H1 (cell line): ENCODE data around the gene NFKB1. TPM values are rescaled to one million over a fixed set of nuclear protein-coding genes. Genes with fewer than 3 reads are reported as not detected.

ENCODE experiments used
- CTCF ChIA-PET: fragments of 300-600 bp; sonication (Branson Sonifier 250); formaldehyde crosslinking; loops from one replicate; lab custom pipeline; 2021; ENCODE audit not compliant: partially characterized antibody; lab: Charles Lee
- POLR2A ChIA-PET: fragments of 300-600 bp; sonication (Branson Sonifier 250); formaldehyde crosslinking; loops from one replicate; lab custom pipeline; 2021; ENCODE audit warnings: inconsistent platforms; ENCODE audit not compliant: partially characterized antibody; lab: Charles Lee
- DNase-seq, 2 experiments: peaks; one replicate each; pipeline versions ENCODE4 v3.0.0 to v3.0.0-alpha.2; 2010 to 2022; ENCODE audit warnings: low spot score in 2 of 2, low read depth in 1 of 2, mixed read lengths in 1 of 2
- FAIRE-seq: peaks from 2 replicates; lab custom pipeline; 2011; peaks lifted over from hg19 to GRCh38; lab: Jason Lieb, UNC
- H2AFZ ChIP-seq: 2 replicates; pipeline ENCODE4 v1.8.1; 2012; ENCODE audit warnings: low read length, inconsistent platforms
- H2AK5ac ChIP-seq: 2 replicates; pipeline ENCODE4 v1.6.1; 2013; ENCODE audit warnings: low read depth, low read length
- H2BK120ac ChIP-seq: replicated peaks from 2 replicates; pipeline ENCODE3; 2013; ENCODE audit warnings: low read depth, low read length, inconsistent platforms
- H2BK12ac ChIP-seq: 2 replicates; pipeline ENCODE4 v1.6.1; 2013; ENCODE audit warnings: low read depth, low read length
- H2BK15ac ChIP-seq: 2 replicates; pipeline ENCODE4 v1.6.1; 2013; ENCODE audit warnings: low read length
- H2BK20ac ChIP-seq: 2 replicates; pipeline ENCODE4 v1.6.1; 2013; ENCODE audit warnings: low read length
- H2BK5ac ChIP-seq: 2 replicates; pipeline ENCODE4 v1.6.1; 2013; ENCODE audit warnings: low read depth, low read length
- H3K14ac ChIP-seq: 2 replicates; pipeline ENCODE4 v1.6.1; 2013; ENCODE audit warnings: inconsistent platforms; ENCODE audit not compliant: insufficient read length
- H3K18ac ChIP-seq: 2 replicates; pipeline ENCODE4 v1.6.1; 2013; ENCODE audit warnings: low read length; ENCODE audit errors: extremely low read depth
- H3K23ac ChIP-seq: 2 replicates; pipeline ENCODE4 v1.6.1; 2013; ENCODE audit warnings: inconsistent platforms; ENCODE audit not compliant: insufficient read length
- H3K23me2 ChIP-seq: 2 replicates; pipeline ENCODE4 v1.6.1; 2013; ENCODE audit warnings: low read depth, low read length
- H3K27ac ChIP-seq: 2 replicates; pipeline ENCODE4 v1.6.1; 2011; ENCODE audit warnings: low read depth, low read length, inconsistent platforms
- H3K27me3 ChIP-seq, 4 experiments: replicated peaks in 1 of 4; 1 replicate in 1 of 4; 2 replicates in 3 of 4; pipeline versions ENCODE4 v1.6.1 to v1.8.1; 2011 to 2013; ENCODE audit warnings: low read length in 3 of 4, mild to moderate bottlenecking in 3 of 4, inconsistent platforms in 2 of 4, mixed read lengths in 2 of 4, moderate library complexity in 1 of 4; ENCODE audit not compliant: control insufficient read depth in 3 of 4, insufficient read depth in 3 of 4; ENCODE audit errors: extremely low read depth in 1 of 4
- H3K36me3 ChIP-seq, 4 experiments: 2 replicates each; pipeline versions ENCODE4 v1.6.1 to v1.8.1; 2011 to 2013; ENCODE audit warnings: mild to moderate bottlenecking in 4 of 4, low read length in 3 of 4, moderate library complexity in 2 of 4, control low read depth in 1 of 4, inconsistent platforms in 1 of 4; ENCODE audit not compliant: insufficient read depth in 4 of 4, control insufficient read depth in 2 of 4
- H3K4ac ChIP-seq: replicated peaks from 2 replicates; pipeline ENCODE3; 2013; ENCODE audit warnings: low read length, low read depth, mixed read lengths, inconsistent platforms; ENCODE audit not compliant: insufficient read length
- H3K4me1 ChIP-seq, 4 experiments: replicated peaks in 1 of 4; 1 replicate in 1 of 4; 2 replicates in 3 of 4; pipeline versions ENCODE4 v1.6.1 to v1.8.1; 2011 to 2013; ENCODE audit warnings: low read length in 3 of 4, inconsistent platforms in 2 of 4, mixed read lengths in 1 of 4; ENCODE audit not compliant: insufficient read depth in 4 of 4, control insufficient read depth in 3 of 4
- H3K4me2 ChIP-seq, 2 experiments: 2 replicates each; pipeline versions ENCODE4 v1.6.1 to v1.8.1; 2011 to 2013; ENCODE audit warnings: low read depth in 2 of 2, low read length in 2 of 2, control low read depth in 1 of 2, inconsistent platforms in 1 of 2, mild to moderate bottlenecking in 1 of 2; ENCODE audit not compliant: insufficient read depth in 1 of 2
- H3K4me3 ChIP-seq, 4 experiments: fragments of 200-600, 300-600 bp in 1 of 4; sonication (generic), shearing (Covaris generic), sonication (Bioruptor Twin) in 1 of 4; 2 replicates each; pipeline versions ENCODE4 v1.5.1 to v1.8.1; 2011 to 2016; ENCODE audit warnings: low read length in 4 of 4, low read depth in 3 of 4, control low read depth in 2 of 4, inconsistent platforms in 2 of 4, mild to moderate bottlenecking in 2 of 4, mixed read lengths in 1 of 4, moderate library complexity in 1 of 4; ENCODE audit not compliant: insufficient read depth in 2 of 4; ENCODE audit errors: extremely low read depth in 1 of 4
- H3K56ac ChIP-seq: replicated peaks from 2 replicates; pipeline ENCODE3; 2013; ENCODE audit warnings: low read depth, mild to moderate bottlenecking, mixed read lengths, low read length, inconsistent platforms; ENCODE audit not compliant: insufficient read length
- H3K79me1 ChIP-seq: 2 replicates; pipeline ENCODE4 v1.6.1; 2013; ENCODE audit warnings: low read depth, low read length, control low read depth
- H3K79me2 ChIP-seq, 2 experiments: 2 replicates each; pipeline versions ENCODE4 v1.6.1 to v1.8.1; 2012 to 2013; ENCODE audit warnings: low read length in 2 of 2, mild to moderate bottlenecking in 2 of 2, inconsistent platforms in 1 of 2; ENCODE audit not compliant: insufficient read depth in 2 of 2, control insufficient read depth in 1 of 2
- H3K9ac ChIP-seq, 4 experiments: replicated peaks in 1 of 4; 1 replicate in 1 of 4; 2 replicates in 3 of 4; pipeline versions ENCODE4 v1.6.1 to v1.8.1; 2011 to 2013; ENCODE audit warnings: low read depth in 3 of 4, low read length in 3 of 4, control low read depth in 2 of 4, mild to moderate bottlenecking in 2 of 4, moderate library complexity in 2 of 4, inconsistent platforms in 1 of 4; ENCODE audit errors: extremely low read depth in 1 of 4
- H3K9me3 ChIP-seq, 2 experiments: 2 replicates each; pipeline versions ENCODE4 v1.6.1 to v1.8.1; 2012 to 2013; ENCODE audit warnings: mild to moderate bottlenecking in 2 of 2, moderate library complexity in 2 of 2, control low read depth in 1 of 2, inconsistent platforms in 1 of 2, low read depth in 1 of 2, low read length in 1 of 2, mixed read lengths in 1 of 2; ENCODE audit not compliant: insufficient read depth in 2 of 2
- H4K20me1 ChIP-seq, 2 experiments: replicated peaks in 1 of 2; 2 replicates each; pipeline versions ENCODE3 to v1.8.1; 2011 to 2013; ENCODE audit warnings: inconsistent platforms in 2 of 2, low read length in 2 of 2, mild to moderate bottlenecking in 1 of 2; ENCODE audit not compliant: insufficient read depth in 2 of 2, control insufficient read depth in 1 of 2
- H4K5ac ChIP-seq: 2 replicates; pipeline ENCODE4 v1.6.1; 2013; ENCODE audit warnings: low read length, low read depth, mixed read lengths, inconsistent platforms; ENCODE audit not compliant: insufficient read length
- H4K8ac ChIP-seq: 2 replicates; pipeline ENCODE4 v1.8.0; 2013; ENCODE audit warnings: mild to moderate bottlenecking, moderate library complexity, low read length, inconsistent platforms; ENCODE audit not compliant: insufficient read depth; ENCODE audit errors: extremely low read depth
- H4K91ac ChIP-seq: replicated peaks from 2 replicates; pipeline ENCODE3; 2013; ENCODE audit warnings: low read length, mixed read lengths, inconsistent platforms; ENCODE audit not compliant: insufficient read length
- CBX8 ChIP-seq: fragments of 300-800, 300-1000 bp; sonication (generic); IDR thresholded peaks from 2 replicates; pipeline ENCODE4 v1.7.1; 2016; ENCODE audit warnings: low read depth, low read length, borderline replicate concordance
- CTBP2 ChIP-seq: IDR thresholded peaks from 2 replicates; pipeline ENCODE4 v1.7.0; 2011; ENCODE audit warnings: borderline replicate concordance, mild to moderate bottlenecking, moderate library complexity, mixed read lengths, low read length; ENCODE audit not compliant: insufficient read depth, insufficient read length
- E2F6 ChIP-seq: IDR thresholded peaks from 2 replicates; pipeline ENCODE4 v1.6.1; 2012; ENCODE audit warnings: inconsistent platforms
- EP300 ChIP-seq, 2 experiments: IDR thresholded peaks; 1 replicate in 1 of 2; 2 replicates in 1 of 2; pipeline ENCODE4 v1.6.1; 2011 to 2012; ENCODE audit warnings: low read depth in 2 of 2, low read length in 2 of 2, mild to moderate bottlenecking in 2 of 2, borderline replicate concordance in 1 of 2, inconsistent platforms in 1 of 2, moderate library complexity in 1 of 2
- GABPA ChIP-seq: IDR thresholded peaks from 2 replicates; pipeline ENCODE4 v1.6.1; 2011; ENCODE audit warnings: mild to moderate bottlenecking, low read length, moderate library complexity, borderline replicate concordance; ENCODE audit not compliant: insufficient read depth
- MAFK ChIP-seq: IDR thresholded peaks from 2 replicates; pipeline ENCODE4 v1.6.1; 2012; ENCODE audit warnings: low read depth, mild to moderate bottlenecking, improper control_type of control experiment, low read length
- RFX5 ChIP-seq: IDR thresholded peaks from 2 replicates; pipeline ENCODE4 v1.6.1; 2011; ENCODE audit warnings: low read depth, low read length, improper control_type of control experiment, borderline replicate concordance
- SP4 ChIP-seq: IDR thresholded peaks from 2 replicates; pipeline ENCODE4 v1.6.1; 2012; ENCODE audit warnings: low read length, inconsistent platforms
- SRF ChIP-seq: IDR thresholded peaks from 2 replicates; pipeline ENCODE4 v1.6.1; 2011; ENCODE audit warnings: mild to moderate bottlenecking, low read depth, low read length, moderate library complexity
- SUZ12 ChIP-seq: fragments of 200-600 bp; sonication (generic); IDR thresholded peaks from 2 replicates; pipeline ENCODE4 v1.6.1; 2012; ENCODE audit warnings: mild to moderate bottlenecking, inconsistent platforms, low read length, moderate library complexity, mixed read lengths
- TAF1 ChIP-seq: IDR thresholded peaks from 2 replicates; pipeline ENCODE4 v1.6.1; 2011; ENCODE audit warnings: mild to moderate bottlenecking, low read depth, low read length
- ZNF274 ChIP-seq: IDR thresholded peaks from 2 replicates; pipeline ENCODE4 v1.7.0; 2012; ENCODE audit warnings: low read length, borderline replicate concordance; ENCODE audit errors: extremely low read depth
- WGBS, 2 experiments: shearing (Covaris generic) in 1 of 2; methylation state at CpG; one replicate each; pipeline versions ENCODE4 v1.1.6 to v1.1.7; 2013 to 2015; ENCODE audit warnings: low lambda C conversion rate in 2 of 2, mixed read lengths in 2 of 2, inconsistent platforms in 1 of 2, low coverage in 1 of 2, missing lambda C conversion rate in 1 of 2; ENCODE audit not compliant: insufficient replicate concordance in 2 of 2, insufficient coverage in 1 of 2, insufficient read length in 1 of 2; ENCODE audit errors: extremely low coverage in 1 of 2, missing lambda C conversion rate in 1 of 2; 5-methylcytosine and 5-hydroxymethylcytosine counted together
- polyA plus RNA-seq, 7 experiments: library from polyadenylated mRNA; depleted of rRNA in 3 of 7; stranded (reverse) in 5 of 7; unstranded in 2 of 7; fragments of >200 nt in 5 of 7; fragments of 200-250 nt in 2 of 7; gene quantifications; 1 replicate in 5 of 7; 2 replicates in 1 of 7; 4 replicates in 1 of 7; pipeline versions ENCODE4 v1.2.1 to v1.2.3, GENCODE V29; 2011 to 2013; ENCODE audit warnings: missing spikeins in 2 of 7, mixed read lengths in 2 of 7
- total RNA-seq: library from RNA; stranded (reverse); fragmentation: NEBNext Ultra II Directional; extraction: Animal tissue kit (Norgen Biotek cat#: 25700); gene quantifications from 2 replicates; pipeline ENCODE4 v1.2.1, GENCODE V29; 2021

NFKB1 gene
- total and polyA plus RNA-seq, 2 of the 8 experiments (the other 6 are each of a cell fraction or from before 2014, with no cell fraction given) = 2.9 to 6.8 TPM

GRCh38 chr4:102665527-102665926 lies 164.4 kb downstream of the NFKB1 start:
- H4K91ac ChIP-seq = no peak overlapping the region
- H3K4ac ChIP-seq = no peak overlapping the region
- H2BK5ac ChIP-seq = no peak overlapping the region
- no peak overlapping the region for H3K18ac ChIP-seq
- peaks cover 0 to 20% (median 2%) of the 10 kb centered on the region in 4 experiments; a peak in 3 of 8 replicates for H3K36me3 ChIP-seq
- H3K27ac ChIP-seq = no peak overlapping the region
- no peak overlapping the region for H4K8ac ChIP-seq
- H3K23me2 ChIP-seq = no peaks in the 10 kb centered on the region
- no peak overlapping the region for H3K9ac ChIP-seq
- DNase-seq (no peak), FAIRE-seq (no peak)
- H3K56ac ChIP-seq = no peak overlapping the region
- H3K4me3 ChIP-seq = no peak overlapping the region
- no peak overlapping the region for H2BK12ac ChIP-seq
- H3K4me2 ChIP-seq = no peak overlapping the region
- no peak overlapping the region for H4K5ac ChIP-seq
- no peak overlapping the region for H2BK120ac ChIP-seq
- H2BK15ac ChIP-seq = no peak overlapping the region
- ChIA-PET CTCF (interaction anchor here (0.7 kb wide), 1 partner anchor 1968 kb away, joined by 3 read pairs; no protein-coding TSS in a partner anchor), POLR2A (no interaction called here)
- no peaks in the 10 kb centered on the region for H3K4me1 ChIP-seq
- H2BK20ac ChIP-seq = no peak overlapping the region
- peaks cover 0 to 4% of the 10 kb centered on the region in 2 experiments for H4K20me1 ChIP-seq
- H3K23ac ChIP-seq = no peak overlapping the region
- H3K79me1 ChIP-seq = no peaks in the 10 kb centered on the region
- 89% methylated on average over 3 of the region's 3 CpGs; no CpG with 5 or more reads in 1 of the 2 experiments for WGBS, 2 experiments
- no peak for TF ChIP-seq CBX8
- TF ChIP-seq RFX5 = no peak
- no peak for TF ChIP-seq CTBP2
- no peak for TF ChIP-seq EP300 (IDR thresholded peaks at IDR 0.05; ENCODE audit: borderline replicate concordance in 1 of 2, low read depth in 2 of 2, low read length in 2 of 2)
- TF ChIP-seq MAFK = no peak
- TF ChIP-seq ZNF274 = no peak
- TF ChIP-seq SRF = no peak
- no peak for TF ChIP-seq SUZ12
- no peak for TF ChIP-seq SP4
- no peak for TF ChIP-seq GABPA
- no peak for TF ChIP-seq TAF1
- no peak for TF ChIP-seq E2F6
- no peaks in the 10 kb centered on the region for H3K9me3 ChIP-seq
- H3K14ac ChIP-seq = no peak overlapping the region
- no peak overlapping the region for H2AFZ ChIP-seq
- H3K79me2 ChIP-seq = no peaks in the 10 kb centered on the region
- H3K27me3 ChIP-seq = no peaks in the 10 kb centered on the region
- H2AK5ac ChIP-seq = no peak overlapping the region
